ENCODE results near the gene SUCLA2. TPM values are rescaled to one million over a fixed set of nuclear protein-coding genes. Genes with fewer than 3 reads are reported as not detected.

Gene SUCLA2
- total RNA-seq, 4 donors from 2014 or later, result 56.8 to 68.6 (median 60.9) TPM

DNA sequence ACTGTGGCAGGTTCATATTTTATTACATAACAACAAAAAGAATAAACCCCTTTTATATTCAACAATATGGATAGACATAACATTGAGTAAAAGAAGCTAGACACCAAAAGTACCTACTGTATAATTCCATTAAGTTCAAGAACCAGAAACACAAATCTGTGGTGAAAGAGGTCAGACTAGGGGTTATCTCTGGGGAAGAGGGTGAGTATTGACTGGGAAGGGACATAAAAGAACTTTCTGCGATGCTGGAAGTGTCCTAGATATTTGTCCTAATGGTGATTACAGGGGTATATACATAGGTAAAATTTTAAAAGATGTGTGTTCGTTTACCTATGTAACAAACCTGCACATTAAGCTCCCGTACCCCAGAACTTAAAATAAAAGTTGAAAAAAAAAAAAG lies 103.0 kb downstream of the SUCLA2 start:
- H3K36me3 ChIP-seq, result peaks cover 0 to 10% of the 10 kb centered on the region in 2 donors
- ATAC-seq, result no peak
- H3K4me3 ChIP-seq, result no peak overlapping the region
- H3K27me3 ChIP-seq, result no peaks in the 10 kb centered on the region
- WGBS, 2 donors (ENCODE audit: low coverage in 1 of 2), result 78 to 79% methylated on average over 3 of the region's 3 CpGs
- H3K27ac ChIP-seq, result no peak overlapping the region
- H3K9me3 ChIP-seq, result no peaks in the 10 kb centered on the region
- no peak for TF ChIP-seq POLR2A (IDR thresholded peaks at IDR 0.05)
- TF ChIP-seq POLR2AphosphoS5 (IDR thresholded peaks at IDR 0.05), result no peak
- TF ChIP-seq, protein P1, sequence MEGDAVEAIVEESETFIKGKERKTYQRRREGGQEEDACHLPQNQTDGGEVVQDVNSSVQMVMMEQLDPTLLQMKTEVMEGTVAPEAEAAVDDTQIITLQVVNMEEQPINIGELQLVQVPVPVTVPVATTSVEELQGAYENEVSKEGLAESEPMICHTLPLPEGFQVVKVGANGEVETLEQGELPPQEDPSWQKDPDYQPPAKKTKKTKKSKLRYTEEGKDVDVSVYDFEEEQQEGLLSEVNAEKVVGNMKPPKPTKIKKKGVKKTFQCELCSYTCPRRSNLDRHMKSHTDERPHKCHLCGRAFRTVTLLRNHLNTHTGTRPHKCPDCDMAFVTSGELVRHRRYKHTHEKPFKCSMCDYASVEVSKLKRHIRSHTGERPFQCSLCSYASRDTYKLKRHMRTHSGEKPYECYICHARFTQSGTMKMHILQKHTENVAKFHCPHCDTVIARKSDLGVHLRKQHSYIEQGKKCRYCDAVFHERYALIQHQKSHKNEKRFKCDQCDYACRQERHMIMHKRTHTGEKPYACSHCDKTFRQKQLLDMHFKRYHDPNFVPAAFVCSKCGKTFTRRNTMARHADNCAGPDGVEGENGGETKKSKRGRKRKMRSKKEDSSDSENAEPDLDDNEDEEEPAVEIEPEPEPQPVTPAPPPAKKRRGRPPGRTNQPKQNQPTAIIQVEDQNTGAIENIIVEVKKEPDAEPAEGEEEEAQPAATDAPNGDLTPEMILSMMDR (IDR thresholded peaks at IDR 0.05), result no peak
- TF ChIP-seq EP300 (IDR thresholded peaks at IDR 0.05), result no peak
- H3K4me1 ChIP-seq, result no peaks in the 10 kb centered on the region

GRCh38 chr13:47897411-47898050 lies 103.5 kb downstream of the SUCLA2 start:
- H3K4me3 ChIP-seq, result no peak overlapping the region
- no peak for TF ChIP-seq POLR2A (IDR thresholded peaks at IDR 0.05)
- TF ChIP-seq, protein P1 (IDR thresholded peaks at IDR 0.05), result no peak
- no peak for TF ChIP-seq POLR2AphosphoS5 (IDR thresholded peaks at IDR 0.05)
- no peak for TF ChIP-seq EP300 (IDR thresholded peaks at IDR 0.05)
- peaks cover 0 to 10% of the 10 kb centered on the region in 2 donors for H3K36me3 ChIP-seq
- H3K4me1 ChIP-seq, result no peaks in the 10 kb centered on the region
- no peaks in the 10 kb centered on the region for H3K27me3 ChIP-seq
- WGBS, 2 donors (ENCODE audit: low coverage in 1 of 2), result no CpG with 5 or more reads among the region's 2 CpGs
- ATAC-seq, result no peak
- H3K9me3 ChIP-seq, result no peaks in the 10 kb centered on the region
- no peak overlapping the region for H3K27ac ChIP-seq

GRCh38 chr13:47896546-47896945 lies 104.5 kb downstream of the SUCLA2 start:
- H3K36me3 ChIP-seq, result peaks cover 0 to 10% of the 10 kb centered on the region in 2 donors
- WGBS, 2 donors (ENCODE audit: low coverage in 1 of 2), result 61 to 86% methylated on average over 2 of the region's 2 CpGs

GRCh38 chr13:47896111-47896510 lies 105.0 kb downstream of the SUCLA2 start:
- no peak for ATAC-seq
- WGBS, 2 donors (ENCODE audit: low coverage in 1 of 2), result 70 to 100% methylated on average over 2 of the region's 5 CpGs
- no peaks in the 10 kb centered on the region for H3K27me3 ChIP-seq

More at GRCh38 chr13:47896546-47896945, 104.5 kb downstream of the SUCLA2 start:
- H3K4me1 ChIP-seq, result no peaks in the 10 kb centered on the region
- ATAC-seq, result no peak
- TF ChIP-seq, protein P1 (IDR thresholded peaks at IDR 0.05), result no peak
- TF ChIP-seq POLR2A (IDR thresholded peaks at IDR 0.05), result no peak
- no peak for TF ChIP-seq EP300 (IDR thresholded peaks at IDR 0.05)
- TF ChIP-seq POLR2AphosphoS5 (IDR thresholded peaks at IDR 0.05), result no peak
- H3K4me3 ChIP-seq, result no peak overlapping the region
- no peak overlapping the region for H3K27ac ChIP-seq
- no peaks in the 10 kb centered on the region for H3K27me3 ChIP-seq
- no peaks in the 10 kb centered on the region for H3K9me3 ChIP-seq

More at GRCh38 chr13:47896111-47896510, 105.0 kb downstream of the SUCLA2 start:
- TF ChIP-seq, protein P1 (IDR thresholded peaks at IDR 0.05), result no peak
- TF ChIP-seq POLR2A (IDR thresholded peaks at IDR 0.05) (no peak), POLR2AphosphoS5 (IDR thresholded peaks at IDR 0.05) (no peak), EP300 (IDR thresholded peaks at IDR 0.05) (no peak)
- Histone ChIP-seq H3K4me3 (no peak overlapping the region), H3K27ac (no peak overlapping the region), H3K4me1 (no peaks in the 10 kb centered on the region), H3K36me3 (peaks cover 0 to 10% of the 10 kb centered on the region in 2 donors), H3K9me3 (no peaks in the 10 kb centered on the region)
